Activated CD4-positive, alpha-beta T cell treated with anti-CD3 and anti-CD28 coated beads for 48 hours (primary cell): ENCODE measurements around the gene S100A13.
A peak's percentile ranks its signal among the peaks of the same experiment; 100 is the strongest.
"Not testable (repeated sequence)": the region's sequence is repeated elsewhere in the genome, so short reads cannot be mapped to it uniquely, and the experiment has no call there.

Experiments used
- DNase-seq: peaks from one replicate; pipeline ENCODE4 v3.0.0-alpha.2; 2020

S100A13 gene

GRCh38 chr1:153647346-153647714 is 20.0 kb upstream of the S100A13 start:
- no peak for DNase-seq

GRCh38 chr1:153646672-153647345 is 19.5 kb upstream of the S100A13 start:
- no peak for DNase-seq

- no peak for DNase-seq
Observed at GRCh38 chr1:153643816-153644215, 16.5 kb upstream of the S100A13 start.

GRCh38 chr1:153643100-153643499 is 15.8 kb upstream of the S100A13 start:
- no peak for DNase-seq

GRCh38 chr1:153642161-153642560 is 14.9 kb upstream of the S100A13 start:
- no peak for DNase-seq

GRCh38 chr1:153640861-153641260 is 13.6 kb upstream of the S100A13 start:
- DNase-seq = no peak

GRCh38 chr1:153640213-153640612 is 12.9 kb upstream of the S100A13 start:
- not testable (repeated sequence) for DNase-seq

- no peak for DNase-seq
Observed at GRCh38 chr1:153639280-153639679, 12.0 kb upstream of the S100A13 start.

- no peak for DNase-seq
Observed at GRCh38 chr1:153638261-153638660, 11.0 kb upstream of the S100A13 start.

- DNase-seq = no peak
Observed at GRCh38 chr1:153636312-153636711, 9.0 kb upstream of the S100A13 start.

GRCh38 chr1:153635872-153636271 is 8.6 kb upstream of the S100A13 start:
- no peak for DNase-seq

GRCh38 chr1:153633754-153634665 is 6.7 kb upstream of the S100A13 start, which contains the start of gene CHTOP:
CHTOP (plus strand) TSS chr1:153634066; CDS start chr1:153636589, 2,523 bp downstream.
- DNase-seq = peak; percentile 99

GRCh38 chr1:153633161-153633753 is 6.0 kb upstream of the S100A13 start:
- DNase-seq = no peak

GRCh38 chr1:153631047-153632022 is 4.0 kb upstream of the S100A13 start:
- DNase-seq = peak; percentile 24

- no peak for DNase-seq
Observed at GRCh38 chr1:153630384-153630783, 3.1 kb upstream of the S100A13 start.

- DNase-seq = no peak
Observed at GRCh38 chr1:153629971-153630370, 2.7 kb upstream of the S100A13 start.

GRCh38 chr1:153629343-153629665 is 2.0 kb upstream of the S100A13 start:
- DNase-seq = no peak

GRCh38 chr1:153628638-153629342 is 1.5 kb upstream of the S100A13 start:
- DNase-seq = no peak

GRCh38 chr1:153627715-153628626 is 666 bp upstream of the S100A13 start, which contains the start of gene S100A1:
S100A1 (plus strand) TSS chr1:153628434; CDS start chr1:153630522, 2,088 bp downstream.
- no peak for DNase-seq

GRCh38 chr1:153626477-153626903 is 815 bp downstream of the S100A13 start:
- no peak for DNase-seq
